Chondrocyte (in vitro differentiated cells): ENCODE results near the gene GRIN2C. TPM values are rescaled to one million over a fixed set of nuclear protein-coding genes. Genes with fewer than 3 reads are reported as not detected.

Experiments
- DNase-seq: peaks from one replicate; pipeline ENCODE4 v3.0.0; 2021; ENCODE audit warnings: mixed read lengths, low spot score
- H3K27ac Mint-ChIP-seq: one replicate; pipeline ENCODE4 v1.8.0; 2021; ENCODE audit warnings: mild to moderate bottlenecking, moderate library complexity, mixed read lengths; ENCODE audit not compliant: unreplicated experiment
- H3K27me3 Mint-ChIP-seq: 2 replicates; pipeline ENCODE4 v1.8.0; 2021; ENCODE audit warnings: low read depth, mixed read lengths
- H3K36me3 Mint-ChIP-seq: 2 replicates; pipeline ENCODE4 v1.8.0; 2021; ENCODE audit warnings: low read depth, mixed read lengths
- H3K4me1 Mint-ChIP-seq: 2 replicates; pipeline ENCODE4 v1.8.0; 2021; ENCODE audit warnings: low read depth, mild to moderate bottlenecking, mixed read lengths
- H3K4me3 Mint-ChIP-seq: one replicate; pipeline ENCODE4 v1.8.0; 2021; ENCODE audit warnings: mild to moderate bottlenecking, moderate library complexity, mixed read lengths; ENCODE audit not compliant: unreplicated experiment
- H3K9me3 Mint-ChIP-seq: 2 replicates; pipeline ENCODE4 v1.8.0; 2021; ENCODE audit warnings: low read depth, mixed read lengths
- CTCF ChIP-seq: fragments of 200-600 bp; sonication (generic); IDR thresholded peaks from 2 replicates; pipeline ENCODE4 v1.5.0; 2021; ENCODE audit warnings: antibody characterized with exemption, mild to moderate bottlenecking, moderate library complexity
- total RNA-seq: library from RNA; stranded (reverse); gene quantifications from 3 replicates; pipeline ENCODE4 v1.2.1, GENCODE V29; 2021

Gene GRIN2C
- total RNA-seq, 1 donor from 2014 or later = 0.07 TPM

DNA sequence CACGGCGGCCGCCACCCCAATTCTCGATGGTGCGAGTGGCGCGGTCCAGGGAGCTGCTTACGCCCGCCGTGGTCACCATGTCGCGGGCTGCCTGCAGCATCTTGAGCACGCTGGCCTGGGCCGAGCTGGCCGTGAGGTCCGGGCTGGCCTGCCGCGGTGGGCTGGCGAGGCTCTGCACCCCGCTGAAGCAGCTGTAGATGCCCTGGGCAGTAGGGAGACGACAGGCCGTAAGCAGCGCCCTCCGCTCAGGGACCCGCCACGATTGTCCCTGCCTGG lies 16.4 kb downstream of the GRIN2C start:
- Mint-ChIP-seq H3K9me3 (no peaks in the 10 kb centered on the region), H3K4me3 (no peak overlapping the region), H3K27me3 (no peaks in the 10 kb centered on the region), H3K27ac (no peak overlapping the region), H3K36me3 (no peaks in the 10 kb centered on the region), H3K4me1 (peaks cover 13% of the 10 kb centered on the region)
- no peak for TF ChIP-seq CTCF
- DNase-seq = no peak

- peaks cover 13% of the 10 kb centered on the region for H3K4me1 Mint-ChIP-seq
- H3K4me3 Mint-ChIP-seq = no peak overlapping the region
- TF ChIP-seq CTCF = peak; percentile 82
- DNase-seq = no peak
- no peaks in the 10 kb centered on the region for H3K36me3 Mint-ChIP-seq
- no peak overlapping the region for H3K27ac Mint-ChIP-seq
- no peaks in the 10 kb centered on the region for H3K9me3 Mint-ChIP-seq
- no peaks in the 10 kb centered on the region for H3K27me3 Mint-ChIP-seq
These were observed 16.9 kb downstream of the GRIN2C start for GRCh38 chr17:74842599-74843351.

- peaks cover 13% of the 10 kb centered on the region for H3K4me1 Mint-ChIP-seq
- TF ChIP-seq CTCF = no peak
- no peaks in the 10 kb centered on the region for H3K27me3 Mint-ChIP-seq
- no peak overlapping the region for H3K27ac Mint-ChIP-seq
- no peaks in the 10 kb centered on the region for H3K36me3 Mint-ChIP-seq
- no peak for DNase-seq
- no peaks in the 10 kb centered on the region for H3K9me3 Mint-ChIP-seq
- H3K4me3 Mint-ChIP-seq = no peak overlapping the region
These were observed 17.5 kb downstream of the GRIN2C start for GRCh38 chr17:74842146-74842598.

DNA sequence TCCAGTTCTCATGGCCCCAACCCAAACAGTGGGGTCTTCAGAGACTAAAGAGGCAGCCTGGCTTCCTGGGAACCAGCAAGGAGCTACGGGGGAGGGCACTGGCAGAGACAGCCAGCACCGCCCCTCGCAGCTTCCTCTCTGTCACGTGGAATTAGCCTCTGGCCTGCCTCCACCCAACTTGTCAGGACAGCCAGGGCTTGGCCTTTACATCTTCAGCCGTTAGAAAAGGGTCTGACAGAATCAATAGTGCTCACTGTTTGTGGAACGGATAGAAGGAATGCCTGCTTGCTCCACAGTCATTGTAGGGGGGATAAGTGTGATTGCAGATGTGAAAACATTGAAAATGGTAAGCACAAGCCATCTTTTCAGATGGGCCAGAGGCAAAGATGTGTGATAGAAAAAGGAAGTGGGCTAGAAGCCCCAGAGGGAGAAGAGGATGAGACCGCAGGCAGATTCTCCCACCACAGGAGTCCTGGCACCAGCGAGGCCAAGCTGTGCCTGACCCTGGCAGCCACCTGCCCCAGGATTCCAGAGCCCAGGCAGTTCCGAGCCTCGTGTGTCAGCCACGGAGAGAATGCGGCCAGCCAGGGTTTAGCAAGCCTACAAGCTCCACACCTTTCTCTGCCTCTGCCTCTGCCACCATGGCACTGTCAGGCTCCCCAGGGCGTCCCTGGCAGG lies 18.6 kb downstream of the GRIN2C start:
- Mint-ChIP-seq H3K27me3 (no peaks in the 10 kb centered on the region), H3K9me3 (no peaks in the 10 kb centered on the region), H3K36me3 (peaks cover 8% of the 10 kb centered on the region), H3K4me3 (no peak overlapping the region), H3K4me1 (peaks cover 13% of the 10 kb centered on the region), H3K27ac (peak overlapping the region; percentile 68)
- no peak for DNase-seq
- no peak for TF ChIP-seq CTCF

DNA sequence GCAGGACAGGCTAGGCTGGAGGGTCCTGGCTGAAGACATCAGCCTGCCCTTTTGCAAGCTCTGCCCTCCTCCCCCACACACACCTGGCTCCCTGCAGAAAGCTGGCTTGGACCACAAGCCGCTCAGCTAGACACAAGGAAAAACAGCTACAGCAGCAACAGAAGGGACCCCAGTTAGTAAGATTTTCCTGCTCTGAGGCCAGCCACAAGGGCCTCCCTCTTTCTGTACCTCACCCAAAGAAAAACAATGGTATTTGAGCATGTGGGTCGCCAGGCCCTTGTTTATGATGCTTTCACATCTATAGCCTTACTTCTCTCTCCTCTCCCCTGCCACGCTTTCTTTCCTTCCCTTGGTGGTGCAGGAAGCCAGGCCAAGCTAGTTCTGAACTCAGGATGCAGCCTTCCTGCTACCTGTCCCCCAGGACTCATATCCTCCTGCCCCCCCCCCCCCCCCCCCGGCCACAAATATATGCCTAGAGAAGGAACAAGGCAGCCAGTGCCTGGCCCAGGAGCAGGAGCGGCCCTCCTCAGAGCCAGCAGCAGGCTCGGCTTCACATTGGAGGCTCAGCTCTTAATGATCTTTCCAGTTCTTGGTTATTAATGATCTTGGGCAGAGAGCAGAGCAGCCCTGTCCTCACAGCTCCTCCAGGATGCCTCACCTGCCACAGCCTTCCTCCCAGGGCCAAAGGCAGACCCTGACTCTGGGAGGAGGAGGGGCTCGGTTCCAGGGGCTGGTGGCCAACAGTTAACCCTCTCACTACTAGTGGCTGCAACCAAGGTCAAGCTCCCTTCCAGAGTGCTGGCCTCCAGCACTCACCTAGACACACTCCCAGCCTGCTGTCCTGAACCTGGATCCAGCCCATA lies 19.5 kb downstream of the GRIN2C start:
- no peaks in the 10 kb centered on the region for H3K27me3 Mint-ChIP-seq
- no peak for DNase-seq
- TF ChIP-seq CTCF = no peak
- no peak overlapping the region for H3K27ac Mint-ChIP-seq
- H3K9me3 Mint-ChIP-seq = no peaks in the 10 kb centered on the region
- peaks cover 13% of the 10 kb centered on the region for H3K36me3 Mint-ChIP-seq
- peaks cover 13% of the 10 kb centered on the region for H3K4me1 Mint-ChIP-seq
- H3K4me3 Mint-ChIP-seq = no peak overlapping the region
